Activated CD8-positive, alpha-beta memory T cell treated with anti-CD3 and anti-CD28 coated beads for 24 hours (primary cell): ENCODE measurements around the gene ZNF76.

Experiments
- DNase-seq: peaks from one replicate; pipeline ENCODE4 v3.0.0-alpha.2; 2020

Gene ZNF76

DNA sequence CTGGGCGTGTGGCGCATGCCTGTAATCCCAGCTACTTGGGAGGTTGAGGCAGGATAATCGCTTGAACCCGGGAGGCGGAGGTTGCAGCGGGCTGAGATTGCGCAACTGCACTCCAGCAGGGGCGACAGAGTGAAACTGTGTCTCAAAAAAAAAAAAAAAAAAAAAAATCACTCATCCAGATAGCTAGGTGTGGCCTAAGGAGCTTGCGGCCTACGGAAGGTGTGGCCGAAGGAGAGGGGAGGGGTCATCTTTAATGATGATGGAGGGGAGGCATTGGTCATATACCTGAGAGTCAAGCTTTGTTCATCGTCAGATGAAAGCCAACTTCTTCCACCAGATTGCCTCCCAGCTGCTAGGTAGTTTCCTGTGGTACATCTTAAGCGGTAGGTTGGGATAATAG, 82.0 kb downstream of the ZNF76 start:
- no peak for DNase-seq

DNA sequence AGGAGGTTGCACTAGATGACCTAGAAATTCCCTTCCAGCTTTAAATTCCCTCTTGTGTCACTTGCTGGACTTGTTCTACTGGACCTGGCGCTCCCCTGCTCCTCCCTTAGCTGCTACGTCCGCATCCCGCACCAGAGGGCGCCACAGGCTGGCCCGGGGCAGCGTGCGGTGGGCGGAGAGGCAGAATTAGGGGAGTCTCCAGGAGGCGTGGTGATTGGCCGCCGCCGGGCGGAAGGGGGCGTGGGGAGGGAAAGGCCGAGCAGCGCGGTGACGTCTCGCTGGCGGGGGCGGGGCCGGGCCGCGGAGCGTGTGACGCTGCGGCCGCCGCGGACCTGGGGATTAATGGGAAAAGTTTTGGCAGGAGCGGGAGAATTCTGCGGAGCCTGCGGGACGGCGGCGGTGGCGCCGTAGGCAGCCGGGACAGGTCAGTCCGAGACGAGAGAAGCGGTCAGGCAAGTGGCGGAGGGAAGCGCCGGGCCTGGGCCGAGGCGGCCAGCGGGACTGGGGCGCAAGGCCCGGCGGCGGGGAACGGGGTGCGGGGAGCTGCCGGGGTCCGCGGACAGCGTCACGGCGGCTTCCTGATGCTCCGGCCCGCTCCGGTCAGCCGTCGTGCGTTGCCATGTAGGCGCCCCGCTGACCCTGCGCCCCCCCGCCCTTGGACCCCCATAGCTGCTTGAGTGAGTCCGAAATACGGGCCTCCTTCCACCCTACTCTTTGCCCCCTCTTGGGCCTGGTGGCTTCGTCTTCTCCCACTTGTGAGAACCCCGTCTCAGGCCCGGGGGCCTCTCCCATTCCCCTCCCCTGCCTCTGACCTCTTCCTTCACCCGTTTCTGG, 82.9 kb downstream of the ZNF76 start, which contains the start of gene PPARD:
TSS of gene PPARD (plus strand) at position 301 of the 834 bp plus-strand sequence. CDS start 68,530 bp downstream, outside the sequence.
- DNase-seq, result peak; percentile 99

DNA sequence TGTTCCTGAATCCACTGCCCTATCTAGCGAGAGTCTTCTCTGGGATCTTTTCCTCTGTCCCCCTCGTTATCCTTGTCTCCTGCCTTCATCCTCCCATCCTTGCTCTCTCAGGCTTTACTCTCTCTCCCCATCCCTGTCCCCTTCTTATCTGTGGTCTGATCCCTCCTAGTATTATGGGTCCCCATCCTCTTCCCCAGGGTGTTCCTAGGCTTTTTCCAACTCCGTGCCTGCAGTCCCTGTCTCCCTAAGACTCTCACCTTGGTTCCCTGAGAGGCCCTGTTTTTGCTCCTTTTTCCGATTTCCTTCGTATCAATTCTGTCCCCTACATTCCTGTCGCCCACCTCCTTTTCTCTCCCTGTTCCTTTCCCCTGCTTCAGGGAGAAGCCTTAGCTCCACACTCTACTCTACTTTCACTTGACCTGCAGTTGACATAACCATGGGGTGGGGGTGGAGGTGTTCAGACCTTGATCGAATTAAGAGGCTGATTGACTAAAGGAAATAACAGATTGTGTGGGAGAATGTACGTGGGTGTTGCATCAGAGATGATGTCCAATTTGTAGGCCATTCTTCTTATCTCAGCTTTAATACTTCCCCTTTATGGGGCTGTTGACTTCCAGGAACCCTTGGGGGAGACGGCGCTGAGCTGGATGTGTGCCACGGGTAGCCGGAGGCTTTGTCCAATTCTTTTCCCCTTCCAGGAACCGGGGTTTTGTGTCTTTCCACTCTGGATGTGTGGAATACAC, 83.7 kb downstream of the ZNF76 start:
- DNase-seq, result no peak

DNA sequence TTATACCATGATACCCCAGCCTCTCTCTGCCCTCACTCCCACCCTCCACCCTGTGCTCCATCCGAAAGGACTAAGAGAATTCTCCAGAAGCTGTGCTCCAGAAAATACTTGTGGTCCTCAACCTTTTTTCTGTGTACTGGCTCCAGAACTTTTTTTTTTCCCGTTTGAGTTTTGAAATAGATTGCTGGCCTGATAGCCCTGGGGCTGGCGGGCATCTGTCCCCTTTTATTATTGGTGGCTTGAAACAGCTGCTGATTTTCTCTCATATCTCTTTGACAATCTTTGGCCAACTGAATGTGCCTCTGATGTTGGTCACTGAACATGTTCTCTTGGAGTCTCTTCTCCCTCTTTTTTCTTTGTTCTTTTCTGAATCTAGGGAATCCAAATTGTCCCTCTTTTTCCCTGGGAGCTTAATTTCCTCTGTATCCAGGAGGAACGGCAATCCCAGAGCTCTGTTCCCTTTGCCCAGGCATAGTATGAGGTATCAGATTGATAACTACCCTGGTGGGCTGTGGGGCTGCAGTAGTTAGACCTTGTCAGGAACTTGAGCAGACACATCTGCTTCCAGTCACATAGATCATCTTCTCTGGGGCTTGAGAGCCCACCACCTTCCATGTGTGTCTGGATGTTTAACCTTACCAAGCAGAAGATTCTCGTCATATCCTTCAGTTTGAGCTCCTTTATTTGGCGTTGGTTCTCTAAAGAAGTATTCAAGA, 84.5 kb downstream of the ZNF76 start:
- no peak for DNase-seq
